HG03045 (cell line): Measurements from ENCODE around the gene WFDC10A.
"Not testable (repeated sequence)": the region's sequence is repeated elsewhere in the genome, so short reads cannot be mapped to it uniquely, and the experiment has no call there.

Source experiments
- ATAC-seq: cut with Tn5 transposase; IDR thresholded peaks from one replicate; pipeline ENCODE4 v1.9.1; 2021; ENCODE audit warnings: mild to moderate bottlenecking, moderate library complexity; ENCODE audit not compliant: unreplicated experiment

WFDC10A gene

DNA sequence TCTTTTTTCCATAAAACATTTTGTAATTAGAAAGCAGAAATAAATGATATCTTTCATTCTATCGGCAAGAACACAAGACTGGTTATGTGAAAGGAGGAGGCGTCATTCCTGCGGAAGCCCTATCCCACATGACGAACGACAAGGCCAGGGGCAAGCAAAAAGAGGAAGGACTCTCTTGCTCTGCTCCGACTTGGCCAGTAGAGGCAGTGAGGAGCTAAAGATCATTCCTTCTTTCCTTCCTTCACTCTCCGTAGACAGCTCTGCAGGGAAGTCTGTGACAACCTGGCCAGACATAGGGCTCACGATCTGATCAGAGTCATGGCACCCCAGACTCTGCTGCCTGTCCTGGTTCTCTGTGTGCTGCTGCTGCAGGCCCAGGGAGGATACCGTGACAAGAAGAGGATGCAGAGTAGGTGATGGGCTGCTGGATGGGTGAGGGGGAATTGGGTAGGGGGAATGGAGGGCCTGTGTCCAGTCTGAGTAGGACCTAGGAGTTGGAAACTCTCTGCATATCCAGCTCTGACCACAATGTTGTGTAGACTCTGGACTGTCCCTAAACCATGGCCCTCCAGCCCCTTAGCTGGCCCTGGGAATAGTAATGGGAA is at the start of gene WFDC10A:
Gene WFDC10A (plus strand): TSS at position 244 of the 605 bp plus-strand sequence. CDS start 75 bp downstream, at position 319.
- no peak for ATAC-seq

GRCh38 chr20:45581702-45582101 is 47.8 kb upstream of the WFDC10A start:
- ATAC-seq: no peak

GRCh38 chr20:45583502-45583901 is 46.0 kb upstream of the WFDC10A start:
- no peak for ATAC-seq

- ATAC-seq: not testable (repeated sequence)
These were observed 45.2 kb upstream of the WFDC10A start for GRCh38 chr20:45584294-45584693.

GRCh38 chr20:45585986-45586385 is 43.6 kb upstream of the WFDC10A start:
- ATAC-seq: not testable (repeated sequence)

GRCh38 chr20:45588800-45589199 is 40.7 kb upstream of the WFDC10A start:
- ATAC-seq: no peak

GRCh38 chr20:45589725-45590124 is 39.8 kb upstream of the WFDC10A start:
- ATAC-seq: no peak

DNA sequence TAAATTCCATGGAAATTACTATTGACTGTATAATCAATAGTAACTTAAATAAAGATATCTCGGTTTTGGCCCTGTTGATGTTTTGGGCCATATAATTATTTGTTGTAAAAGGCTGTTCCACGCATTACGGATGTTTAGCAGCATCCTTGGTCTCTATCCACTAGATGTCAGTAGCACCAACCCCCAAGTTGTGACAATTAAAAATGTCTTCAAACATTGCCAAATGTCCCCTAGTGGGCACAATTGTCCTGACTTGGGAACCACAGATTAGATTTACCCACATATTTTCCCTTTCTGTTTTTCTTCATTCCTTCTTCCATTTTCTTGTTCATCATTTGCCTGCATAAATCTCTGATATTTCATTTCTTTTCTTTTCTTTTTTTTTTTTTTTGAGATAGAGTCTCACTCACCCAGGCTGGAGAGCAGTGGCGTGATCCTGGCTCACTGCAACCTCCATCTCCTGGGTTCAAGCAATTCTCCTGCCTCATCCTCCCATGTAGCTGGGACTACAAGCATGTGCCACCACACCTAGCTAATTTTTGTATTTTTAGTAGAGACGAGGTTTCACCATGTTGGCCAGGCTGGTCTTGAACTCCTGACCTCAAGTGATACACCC is 36.9 kb upstream of the WFDC10A start:
- ATAC-seq: no peak

DNA sequence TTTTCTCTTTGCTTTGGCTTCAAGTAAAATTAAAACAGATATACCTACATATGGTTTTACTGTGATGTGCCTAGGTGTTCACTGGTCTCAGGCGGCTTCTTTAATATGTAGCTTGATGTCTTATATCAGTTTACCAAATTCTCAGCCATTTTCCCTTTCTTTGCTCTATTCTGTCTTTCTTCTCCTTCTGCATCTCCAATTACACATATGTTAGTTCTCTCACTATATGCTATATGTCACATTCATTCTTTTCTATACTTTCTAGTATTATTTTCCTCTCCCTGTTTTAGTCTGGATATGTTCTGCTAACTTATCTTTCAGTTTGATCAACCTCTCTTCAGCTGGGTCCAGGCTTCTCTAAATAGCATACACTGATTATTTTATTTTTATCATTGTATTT is 36.0 kb upstream of the WFDC10A start:
- no peak for ATAC-seq

DNA sequence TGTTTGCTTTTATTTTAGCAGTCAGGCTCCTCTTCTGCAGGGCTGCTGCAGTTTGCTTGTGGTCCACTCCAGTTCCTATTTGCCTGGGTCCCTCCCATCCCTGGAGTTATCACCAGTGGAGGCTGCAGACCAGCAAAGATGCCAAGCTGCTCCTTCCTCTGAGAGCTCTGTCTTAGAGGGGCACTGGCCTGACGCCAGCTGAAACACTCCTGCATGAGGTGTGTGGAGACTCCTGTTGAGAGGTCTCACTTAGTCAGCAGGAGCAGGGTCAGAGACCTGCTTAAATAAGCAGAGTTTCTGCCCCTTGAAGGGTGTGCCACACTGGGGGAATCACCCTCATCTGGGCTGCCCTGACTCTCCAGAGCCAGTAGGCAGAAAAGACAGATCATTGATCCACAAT is 34.3 kb upstream of the WFDC10A start:
- no peak for ATAC-seq

GRCh38 chr20:45607810-45608209 is 21.7 kb upstream of the WFDC10A start:
- ATAC-seq: no peak

DNA sequence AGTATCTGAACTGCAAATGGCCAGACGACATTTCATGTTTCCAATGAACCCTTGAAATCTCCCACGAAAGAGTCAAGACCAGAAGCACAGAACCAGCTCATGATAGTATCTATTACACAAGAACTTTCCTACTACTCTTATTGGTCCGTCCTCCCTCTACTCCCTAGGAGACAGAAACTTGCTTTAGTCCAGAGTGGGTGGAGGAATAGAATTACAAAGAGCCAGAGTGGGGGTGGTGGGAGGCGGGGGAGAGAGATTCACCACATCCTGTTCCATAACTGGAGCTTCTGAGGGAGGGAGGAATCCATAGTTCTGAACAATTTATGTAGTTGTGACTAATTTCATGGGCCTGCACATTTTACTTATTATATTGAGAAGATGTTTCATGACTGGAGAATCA is 18.5 kb upstream of the WFDC10A start:
- ATAC-seq: no peak

DNA sequence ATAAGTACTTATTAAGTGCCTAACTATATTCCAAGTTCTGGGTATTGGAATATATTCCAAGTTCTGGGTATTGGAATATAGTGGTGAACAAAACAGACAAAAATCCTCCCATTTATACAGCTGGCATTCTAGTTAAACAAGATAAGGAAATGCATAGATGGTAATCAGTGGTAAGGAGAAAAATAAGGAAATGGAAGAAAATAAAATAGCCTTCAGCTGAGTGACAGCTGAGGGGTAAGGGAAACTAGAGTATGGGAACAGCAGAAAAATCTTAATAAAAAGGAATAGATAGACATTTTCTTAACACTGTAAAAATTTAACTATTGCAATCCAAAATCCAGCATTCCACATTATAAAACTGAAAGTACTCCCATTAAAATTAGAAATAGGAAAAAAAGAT is 17.2 kb upstream of the WFDC10A start:
- ATAC-seq: no peak

DNA sequence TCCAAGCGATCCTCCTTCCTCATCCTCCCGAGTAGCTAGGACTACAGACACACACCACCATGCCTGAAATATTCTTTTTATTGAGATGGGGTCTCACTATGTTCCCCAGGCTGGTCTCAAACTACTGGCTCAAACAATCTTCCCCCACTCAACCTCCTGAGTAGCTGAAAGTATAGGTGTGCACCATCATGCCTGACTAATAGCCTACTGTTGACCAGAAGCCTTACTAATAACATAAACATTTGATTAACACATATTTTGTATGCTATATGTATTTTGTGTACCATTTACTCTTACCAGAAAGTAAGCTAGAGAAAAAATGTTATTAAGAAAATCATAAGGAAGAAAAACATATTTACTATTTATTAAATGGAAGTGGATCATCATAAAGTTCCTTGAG is 11.9 kb upstream of the WFDC10A start:
- ATAC-seq: no peak

- no peak for ATAC-seq
These were observed 7.9 kb upstream of the WFDC10A start for GRCh38 chr20:45621593-45621992.

DNA sequence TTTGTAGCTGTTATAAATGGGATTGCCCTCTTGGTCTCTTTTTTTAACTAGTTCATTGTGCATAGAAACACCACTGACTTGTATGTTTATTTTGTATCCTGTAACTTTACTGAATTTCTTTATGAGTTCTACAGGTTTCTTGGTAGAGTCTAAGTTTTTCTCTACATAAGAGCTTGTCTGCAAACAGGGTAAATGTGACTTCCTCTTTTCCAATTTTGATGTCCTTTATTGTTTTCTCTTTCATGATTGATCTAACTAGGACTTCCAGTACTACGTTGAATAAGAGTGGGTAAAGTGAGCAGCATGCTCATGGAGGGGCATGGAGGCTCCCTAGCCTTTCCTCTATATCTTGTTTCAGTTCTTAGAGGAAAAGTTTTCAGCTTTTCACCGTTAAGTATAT is 3.0 kb upstream of the WFDC10A start:
- ATAC-seq: no peak

DNA sequence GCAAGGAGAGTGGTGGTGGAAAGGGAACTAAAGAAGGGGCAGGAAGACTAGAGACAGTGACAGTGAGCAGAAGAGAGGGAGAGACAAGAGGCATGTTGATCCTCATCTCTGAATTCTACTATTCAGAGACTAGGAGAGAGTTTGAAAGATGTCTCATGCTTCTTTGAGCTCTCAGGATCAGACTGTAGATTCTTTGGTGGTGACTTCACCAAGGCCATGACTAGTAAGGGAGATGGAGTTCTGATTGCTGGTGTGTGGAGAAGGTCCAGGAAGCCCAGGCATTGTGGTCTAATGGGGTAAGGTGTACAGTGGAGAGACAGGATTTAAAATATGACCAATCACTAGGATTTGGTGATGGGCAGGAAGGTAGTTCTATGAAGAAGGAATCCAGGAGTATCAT is 832 bp downstream of the WFDC10A start:
- no peak for ATAC-seq

GRCh38 chr20:45631184-45631583 is 1.6 kb downstream of the WFDC10A start, which contains the start of gene WFDC9:
WFDC9 (minus strand) TSS chr20:45631284; CDS start chr20:45610181, 21,103 bp downstream.
- ATAC-seq: no peak

- no peak for ATAC-seq
These were observed 7.0 kb downstream of the WFDC10A start for GRCh38 chr20:45636513-45636912.

- ATAC-seq: no peak
These were observed 10.1 kb downstream of the WFDC10A start for GRCh38 chr20:45639687-45640086.

DNA sequence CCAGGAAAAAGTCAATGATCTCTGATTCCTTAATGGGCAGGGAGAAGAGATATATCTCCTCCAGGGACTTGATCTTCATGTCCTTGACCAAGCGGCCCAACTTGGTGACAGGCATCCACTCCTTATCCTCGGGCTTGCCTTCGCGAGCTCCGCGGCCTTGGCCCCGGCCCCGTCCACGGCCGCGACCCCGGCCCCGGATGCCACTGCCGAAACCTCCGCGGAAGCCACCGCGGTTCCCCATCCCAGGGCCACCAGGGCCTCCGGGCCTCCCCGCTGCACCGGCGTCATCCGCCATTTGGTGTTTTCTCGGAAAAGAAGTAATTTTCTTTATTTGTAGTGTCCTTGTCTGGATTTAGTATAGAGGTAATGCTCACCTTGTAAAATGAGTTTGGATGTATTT is 11.5 kb downstream of the WFDC10A start:
- ATAC-seq: not testable (repeated sequence)

DNA sequence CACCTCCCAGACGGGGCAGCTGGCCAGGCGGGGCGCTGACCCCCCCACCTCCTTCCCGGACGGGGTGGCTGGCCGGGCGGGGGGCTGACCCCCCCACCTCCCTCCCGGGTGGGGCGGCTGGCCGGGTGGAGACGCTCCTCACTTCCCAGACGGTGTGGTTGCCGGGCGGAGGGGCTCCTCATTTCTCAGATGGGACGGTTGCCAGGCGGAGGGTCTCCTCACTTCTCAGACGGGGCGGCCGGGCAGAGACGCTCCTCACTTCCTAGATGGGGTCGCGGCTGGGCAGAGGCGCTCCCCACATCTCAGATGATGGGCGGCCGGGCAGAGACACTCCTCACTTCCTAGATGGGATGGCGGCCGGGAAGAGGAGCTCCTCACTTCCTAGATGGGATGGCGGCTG is 16.3 kb downstream of the WFDC10A start:
- not testable (repeated sequence) for ATAC-seq

DNA sequence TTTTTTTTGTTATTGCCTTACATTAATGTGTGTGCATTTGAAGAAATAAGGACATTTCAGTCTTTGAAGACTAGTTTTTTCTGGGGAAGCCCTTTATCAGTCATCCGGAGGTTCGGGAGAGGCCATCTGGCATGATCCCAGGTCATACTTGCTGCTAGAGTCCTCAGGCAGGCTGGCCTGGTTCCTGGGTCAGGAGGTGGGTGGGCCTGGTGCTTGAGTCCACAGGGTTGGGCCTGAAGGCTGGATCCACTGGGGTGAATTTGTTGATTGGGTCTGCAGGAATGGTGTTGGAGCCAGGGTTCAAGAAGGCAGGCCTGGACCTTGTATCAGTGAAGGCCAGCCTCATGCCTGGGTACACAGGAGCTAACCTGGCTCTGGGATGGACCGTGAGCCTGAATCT is 17.3 kb downstream of the WFDC10A start:
- no peak for ATAC-seq
